8988T (cell line): ENCODE data around the gene PAX9.
A peak's percentile ranks its signal among the peaks of the same experiment; 100 is the strongest.

Experiments used
- DNase-seq: peaks from one replicate; pipeline ENCODE4 v3.0.0; 2011

The PAX9 gene

DNA sequence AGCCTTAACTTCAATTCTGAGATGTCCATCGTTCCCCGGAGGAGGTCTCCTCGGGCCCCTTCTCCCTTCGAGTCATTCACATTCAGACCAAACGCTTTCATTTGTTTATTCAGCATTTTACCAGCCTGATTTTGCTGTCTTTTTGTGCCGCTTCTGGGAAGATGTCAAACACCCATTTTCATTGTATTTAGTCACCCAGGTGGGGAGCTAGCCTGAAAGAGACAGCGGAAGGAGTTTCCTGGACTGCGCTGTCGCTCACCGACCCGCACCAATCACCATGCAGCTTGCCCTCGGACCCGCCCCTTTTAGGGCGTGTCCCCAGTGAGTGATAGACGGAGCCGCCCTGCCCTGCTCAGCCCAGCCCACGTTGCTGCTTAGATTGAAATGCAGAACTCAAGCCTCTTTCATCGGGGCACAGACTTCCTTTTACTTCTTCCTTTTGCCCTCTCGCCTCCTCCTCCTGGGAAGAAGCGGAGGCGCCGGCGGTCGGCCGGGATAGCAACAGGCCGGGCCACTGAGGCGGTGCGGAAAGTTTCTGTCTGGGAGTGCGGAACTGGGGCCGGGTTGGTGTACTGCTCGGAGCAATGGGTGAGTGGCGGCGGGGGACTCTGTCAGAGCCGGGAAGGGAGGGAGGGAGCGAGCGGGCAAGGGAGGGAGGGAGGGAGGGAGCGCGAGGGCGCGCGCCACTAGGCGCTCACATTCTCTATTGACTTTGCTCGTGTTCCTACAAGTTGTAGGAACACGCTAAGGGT is at the start of gene PAX9:
PAX9 (plus strand) TSS at position 355 of the 752 bp plus-strand sequence; CDS start at position 585, 230 bp downstream.
- DNase-seq = no peak

- no peak for DNase-seq
These were observed 43.8 kb upstream of the PAX9 start for GRCh38 chr14:36617824-36618223.

GRCh38 chr14:36618641-36619040 is 43.0 kb upstream of the PAX9 start:
- DNase-seq = no peak

DNA sequence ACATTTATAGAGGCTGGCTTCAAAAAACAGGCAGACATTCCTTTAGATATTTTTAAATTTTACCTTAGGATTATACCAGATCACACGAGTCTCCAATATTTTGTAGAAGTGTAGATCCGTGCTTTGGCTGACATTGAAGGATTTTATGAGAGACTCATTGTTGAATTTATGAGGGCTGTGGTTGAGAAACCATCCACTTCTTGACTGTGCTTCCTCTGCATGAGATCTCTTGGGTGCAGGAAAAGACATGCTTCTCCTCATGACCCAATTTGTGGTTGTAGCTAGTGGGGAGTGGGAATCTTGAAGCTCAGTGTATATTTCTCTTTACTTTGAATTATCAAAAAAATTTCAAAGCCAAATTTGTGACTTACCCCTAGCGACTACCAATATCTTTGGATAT is 42.5 kb upstream of the PAX9 start:
- no peak for DNase-seq

DNA sequence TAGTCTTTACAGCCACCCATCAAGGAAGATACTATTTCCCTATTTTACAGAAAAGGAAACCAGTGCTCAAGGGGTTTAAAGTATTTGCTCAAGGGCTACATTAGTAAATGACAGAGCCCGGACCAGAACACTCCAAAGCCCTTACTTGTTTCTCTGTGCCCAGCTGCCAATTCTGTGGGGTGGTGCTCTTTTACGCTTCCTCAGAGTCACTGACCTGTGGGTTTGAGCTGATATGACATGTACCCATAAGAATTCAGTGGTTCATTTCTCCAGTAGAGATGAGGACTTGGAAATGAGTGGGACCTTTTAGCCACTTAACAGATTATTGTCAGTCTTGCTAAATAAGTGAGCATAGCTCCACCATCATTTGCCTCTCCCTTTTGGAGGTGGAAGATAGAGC is 41.8 kb upstream of the PAX9 start:
- no peak for DNase-seq

DNA sequence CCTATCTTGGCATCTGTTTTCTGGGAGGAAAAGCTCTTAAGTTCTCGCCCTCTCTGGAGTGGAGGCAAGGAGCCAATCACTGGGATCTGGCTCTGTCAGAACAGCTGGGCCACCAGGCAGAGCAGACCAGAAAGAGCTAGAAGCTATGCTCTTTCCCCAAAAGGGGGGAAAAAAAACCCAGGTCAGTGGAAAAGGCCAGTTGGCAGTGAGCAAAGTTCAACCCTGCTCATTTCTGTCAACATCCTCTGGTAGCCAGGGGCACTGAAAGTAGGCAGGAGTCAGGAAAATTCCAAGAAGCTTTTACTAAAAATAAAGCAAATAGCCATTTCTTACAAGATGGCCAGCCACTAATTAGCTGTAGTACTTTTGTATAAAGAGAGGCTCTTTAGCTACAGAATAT is 36.6 kb upstream of the PAX9 start:
- no peak for DNase-seq

GRCh38 chr14:36625436-36625835 is 36.2 kb upstream of the PAX9 start:
- DNase-seq = no peak

GRCh38 chr14:36626151-36626550 is 35.5 kb upstream of the PAX9 start:
- no peak for DNase-seq

DNA sequence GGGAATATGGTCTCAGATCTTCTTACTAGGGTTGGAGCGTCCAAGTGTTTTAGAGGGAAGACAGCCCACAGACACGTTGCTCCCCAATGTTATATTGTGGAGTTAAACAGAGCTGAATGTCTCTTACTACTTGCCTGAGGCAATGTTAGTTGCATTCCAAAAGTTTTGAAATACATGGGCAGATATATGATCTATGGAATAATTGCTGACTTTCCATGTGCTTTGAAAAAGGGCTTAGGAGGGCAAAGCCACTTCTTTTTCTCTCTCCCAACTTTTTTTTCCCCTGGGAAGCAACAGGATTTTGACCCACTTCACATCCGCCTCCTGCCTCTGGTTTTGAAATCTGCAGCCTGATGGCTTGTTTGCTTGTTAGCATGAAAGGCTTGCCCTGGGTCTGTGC is 33.7 kb upstream of the PAX9 start:
- no peak for DNase-seq

DNA sequence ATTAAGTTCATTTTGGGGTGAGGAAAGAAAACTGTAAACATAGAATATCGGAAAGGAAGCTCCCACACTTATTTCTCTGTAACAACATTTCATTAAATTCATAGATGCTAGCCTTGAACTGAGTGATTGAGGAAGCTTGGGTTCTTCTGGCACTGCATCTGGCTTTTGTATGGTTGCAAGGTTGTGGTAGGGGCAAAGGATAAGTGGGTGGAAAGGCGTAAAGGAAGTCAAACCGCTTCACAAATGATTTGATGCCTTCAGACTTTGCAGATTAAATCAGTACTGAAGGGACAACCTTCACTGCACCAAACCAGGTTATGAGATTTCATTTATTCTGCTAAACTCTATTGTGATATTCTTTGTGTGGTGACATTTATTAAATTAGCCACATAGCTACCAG is 28.1 kb upstream of the PAX9 start:
- DNase-seq = no peak

GRCh38 chr14:36646664-36647416 is 14.8 kb upstream of the PAX9 start:
- DNase-seq = no peak

DNA sequence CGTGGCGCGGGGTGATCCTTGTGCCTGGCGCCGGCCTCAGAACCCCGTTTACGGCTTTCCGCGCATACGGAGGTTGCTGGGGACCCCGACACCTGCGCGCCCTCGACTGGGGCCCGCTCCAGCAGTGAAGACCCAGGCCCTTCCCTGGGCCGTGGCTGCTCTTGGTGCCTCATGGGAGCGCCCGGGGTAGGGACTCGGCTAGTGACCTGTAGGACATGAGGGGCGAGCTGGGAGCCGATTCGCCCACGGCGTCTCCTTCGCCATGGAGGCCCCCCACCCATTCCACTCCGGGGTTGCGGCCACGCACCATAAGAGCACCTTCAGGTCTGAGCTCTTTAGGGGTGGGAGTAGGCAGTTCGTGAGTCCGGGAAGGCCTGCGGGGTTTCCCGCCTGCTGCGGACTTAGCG is 14.2 kb upstream of the PAX9 start:
- no peak for DNase-seq

GRCh38 chr14:36647824-36648753 is 13.6 kb upstream of the PAX9 start:
- no peak for DNase-seq

GRCh38 chr14:36649872-36650650 is 11.6 kb upstream of the PAX9 start:
- no peak for DNase-seq

DNA sequence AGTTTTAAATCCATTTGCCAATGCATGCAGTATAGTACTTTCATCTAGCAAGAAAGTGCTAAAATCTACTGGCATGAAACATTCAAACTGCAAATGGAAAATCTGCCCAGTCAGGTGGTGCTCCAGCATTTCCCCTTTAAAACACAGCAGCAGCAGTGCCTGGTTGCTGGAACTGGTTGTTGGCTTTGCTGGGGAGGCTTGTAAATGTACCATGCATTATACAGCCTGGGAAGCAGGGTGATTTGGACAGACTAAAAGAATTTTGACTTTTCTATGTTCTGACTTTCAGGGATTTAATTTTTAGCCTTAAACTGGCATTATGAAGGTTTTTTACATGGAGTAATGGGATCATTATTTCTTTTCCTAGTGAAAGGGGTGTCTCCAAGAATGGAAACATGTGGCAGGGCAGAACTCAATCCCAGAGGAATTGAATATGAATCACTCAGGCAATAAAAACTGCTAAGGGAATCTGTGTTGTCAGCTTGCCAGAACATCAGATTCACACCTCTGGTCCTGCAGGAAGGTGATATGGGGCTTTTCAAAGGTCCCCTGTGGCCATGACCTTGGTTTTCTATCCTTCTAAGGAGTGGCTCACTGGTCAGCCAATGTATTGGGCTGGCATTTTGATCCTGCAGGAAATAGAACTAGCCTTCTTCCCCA is 9.0 kb upstream of the PAX9 start:
- DNase-seq = no peak

GRCh38 chr14:36653413-36653812 is 8.2 kb upstream of the PAX9 start:
- DNase-seq = no peak

DNA sequence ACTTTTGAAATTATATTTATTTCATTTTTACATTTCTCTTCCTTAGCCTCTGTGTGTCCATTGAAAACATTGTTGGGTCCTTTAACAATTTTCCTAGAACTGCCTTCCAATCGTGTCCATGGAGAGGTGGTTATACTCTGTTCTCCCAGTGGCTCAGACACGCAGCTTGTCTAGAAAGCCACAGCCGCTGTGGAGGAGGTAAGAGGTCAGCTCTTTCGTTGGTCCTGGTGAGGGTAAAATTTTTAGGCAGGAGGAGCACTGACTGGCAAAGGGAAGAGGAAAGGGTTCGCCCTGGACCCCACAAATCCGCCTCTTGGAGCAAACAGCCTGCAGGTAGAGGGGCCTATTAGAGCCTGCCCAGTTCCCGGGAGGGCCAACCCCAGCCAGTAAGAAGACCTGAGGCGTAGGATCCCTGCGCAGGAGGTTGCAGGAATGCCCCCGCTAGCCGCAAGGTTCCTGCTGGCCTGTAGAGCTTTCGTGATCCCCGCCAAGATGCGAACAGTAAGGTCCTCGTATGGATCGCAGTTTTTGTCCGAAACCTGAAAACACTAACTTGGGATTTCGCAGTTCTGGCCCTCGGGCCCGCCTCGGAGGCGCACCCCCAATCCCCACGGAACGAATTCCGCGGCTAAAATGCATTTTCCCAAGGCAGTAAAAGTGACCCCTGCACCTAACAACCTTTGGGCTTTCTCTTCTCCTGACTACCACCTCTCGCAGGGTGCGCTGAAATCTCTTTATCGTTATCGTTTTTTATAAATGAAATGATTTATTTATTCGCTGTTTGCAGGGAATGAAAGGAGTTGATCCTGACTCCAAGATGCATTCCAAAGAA is 7.5 kb upstream of the PAX9 start:
- no peak for DNase-seq

DNA sequence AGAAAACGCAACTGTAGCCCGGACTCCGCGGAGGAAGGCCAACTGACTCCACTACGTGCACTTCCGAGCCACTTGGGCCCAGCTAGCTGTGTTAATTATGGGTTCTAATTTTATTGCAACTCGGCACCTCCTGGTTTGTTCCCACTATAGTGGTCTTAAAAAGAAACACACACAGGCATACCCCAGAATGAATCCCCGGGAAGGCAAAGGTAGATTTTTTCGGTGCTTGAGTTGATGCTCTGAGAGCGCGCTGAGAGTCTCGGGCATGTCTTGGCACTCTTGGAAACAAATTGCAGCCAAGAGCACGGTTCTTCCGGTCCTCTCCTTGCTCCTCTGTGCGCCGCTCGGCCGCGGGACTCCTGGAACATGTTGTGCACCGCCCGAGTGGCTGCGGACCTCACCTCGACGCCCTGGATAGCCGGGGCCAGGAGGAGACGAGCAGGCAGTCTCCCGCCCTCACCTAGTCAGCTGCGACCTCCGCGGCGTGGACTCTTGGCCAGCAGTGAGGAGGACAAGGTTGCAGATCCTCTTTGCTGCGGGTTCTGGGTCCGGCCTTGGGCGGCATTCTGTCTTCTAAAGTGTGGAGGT is 6.8 kb upstream of the PAX9 start:
- no peak for DNase-seq

- DNase-seq = no peak
These were observed 6.1 kb upstream of the PAX9 start for GRCh38 chr14:36655571-36655962.

- peak; percentile 58 for DNase-seq
These were observed 5.5 kb upstream of the PAX9 start for GRCh38 chr14:36655963-36656686.
